Astrocyte (in vitro differentiated cells and primary cell): ENCODE results near the gene SYNGR2.

Experiments used
- CTCF ChIP-seq: IDR thresholded peaks from 2 replicates; pipeline ENCODE4 v1.5.1; 2011; ENCODE audit warnings: low read depth, mild to moderate bottlenecking, inconsistent platforms, low read length, moderate library complexity; ENCODE audit not compliant: insufficient read depth
- EZH2 ChIP-seq: IDR thresholded peaks from 2 replicates; pipeline ENCODE4 v1.6.1; 2012; ENCODE audit warnings: mild to moderate bottlenecking, low read length, inconsistent platforms; ENCODE audit not compliant: insufficient read depth

GRCh38 chr17:78137392-78138203, 30.8 kb upstream of the SYNGR2 start:
- TF ChIP-seq CTCF (no peak), EZH2 (no peak)
